Measurements from ENCODE around the gene MLANA. TPM values are rescaled to one million over a fixed set of nuclear protein-coding genes. Genes with fewer than 3 reads are reported as not detected.

The MLANA gene
- total and polyA plus RNA-seq, 10 of the 15 experiments (the other 5 are each of a cell fraction or from before 2014, with no cell fraction given) = 0.11 to 0.26 (median 0.13) TPM; not detected in 6

- H3K27me3 ChIP-seq (replicated peaks in 1 of 2; ENCODE audit: control insufficient read depth in 2 of 2, insufficient read depth in 2 of 2, low read length in 1 of 2) = no peaks in the 10 kb centered on the region
- H3K79me2 ChIP-seq (ENCODE audit: control insufficient read depth, insufficient read depth, low read length) = no peaks in the 10 kb centered on the region
- H3K9ac ChIP-seq (ENCODE audit: control insufficient read depth, insufficient read depth, low read length) = no peak overlapping the region
- ATAC-seq (no peak; the same call in 1 of the 3 replicates), FAIRE-seq (no peak), DNase-seq (ENCODE audit: low read depth, low spot score) (no peak)
- in situ Hi-C loops (cut with MboI) (no loop called here), intact Hi-C loops (cut with micrococcal nuclease; ENCODE audit: unreplicated experiment) (no loop called here)
- H3K4me1 ChIP-seq (ENCODE audit: control insufficient read depth, insufficient read depth, low read length) = peaks cover 9% of the 10 kb centered on the region
- H4K20me1 ChIP-seq (ENCODE audit: control insufficient read depth, insufficient read depth) = no peaks in the 10 kb centered on the region; the same call in 1 of the 2 replicates
- no peak overlapping the region for H3K4me2 ChIP-seq (ENCODE audit: control insufficient read depth, insufficient read depth)
- no peak overlapping the region for H3K4me3 ChIP-seq
- ChIA-PET SMC1A (ENCODE audit: uncharacterized antibody, unreplicated experiment) (interaction anchor here (0.6 to 1.4 kb wide), 6 partner anchors 12 to 31 kb away, joined by 3 to 5 read pairs (median 3); no protein-coding TSS in a partner anchor), POLR2A (interaction anchor here (0.5 to 1.8 kb wide), 3 partner anchors 11 to 49 kb away, joined by 3 to 4 read pairs (median 4); no protein-coding TSS in a partner anchor), CTCF (interaction anchor here (0.6 to 1.4 kb wide), 4 partner anchors 11 to 448 kb away, joined by 3 to 4 read pairs (median 3); no protein-coding TSS in a partner anchor), RAD21 (ENCODE audit: unreplicated experiment) (interaction anchor here (1.0 to 1.3 kb wide), 2 partner anchors 14 to 27 kb away, joined by 3 read pairs; no protein-coding TSS in a partner anchor)
- no peaks in the 10 kb centered on the region; the same call in 2 of the 3 replicates for H3K9me3 ChIP-seq (replicated peaks; ENCODE audit: control insufficient read depth, insufficient read depth, low read length)
- no TSS peak for BruUV-seq (replicated peaks)
- H2AFZ ChIP-seq (ENCODE audit: control insufficient read depth, low read depth, low read length) = no peak overlapping the region
- H3K27ac ChIP-seq (ENCODE audit: control insufficient read depth, insufficient read depth) = no peak overlapping the region
- TF ChIP-seq CHD1 (IDR thresholded peaks at IDR 0.05; ENCODE audit: low read depth, low read length) = no peak
- no peak for TF ChIP-seq BHLHE40 (IDR thresholded peaks at IDR 0.05; ENCODE audit: borderline replicate concordance in 1 of 2, low read depth in 2 of 2, low read length in 1 of 2)
- no peak for TF ChIP-seq CHD2 (IDR thresholded peaks at IDR 0.05; ENCODE audit: borderline replicate concordance, low read depth, low read length)
- no peak for TF ChIP-seq TCF12 (IDR thresholded peaks at IDR 0.05; ENCODE audit: low read depth, low read length)
- no peak for TF ChIP-seq RUNX3 (IDR thresholded peaks at IDR 0.05; ENCODE audit: low read length)
- TF ChIP-seq BACH1 (IDR thresholded peaks at IDR 0.05; ENCODE audit: borderline replicate concordance) = no peak
- TF ChIP-seq CREB1 (IDR thresholded peaks at IDR 0.05; ENCODE audit: low read depth) = no peak
- TF ChIP-seq ZZZ3 (IDR thresholded peaks at IDR 0.05; ENCODE audit: control insufficient read depth, insufficient read length, low read depth) = no peak
- TF ChIP-seq FOXM1 (IDR thresholded peaks at IDR 0.05; ENCODE audit: low read depth, low read length) = no peak
- TF ChIP-seq YY1 (IDR thresholded peaks at IDR 0.05; ENCODE audit: low read depth, low read length) = no peak
- no peak for TF ChIP-seq SUZ12 (IDR thresholded peaks at IDR 0.05; ENCODE audit: unreplicated experiment)
- TF ChIP-seq SMAD5 (IDR thresholded peaks at IDR 0.05; ENCODE audit: low read depth) = no peak
- TF ChIP-seq CTCF (IDR thresholded peaks at IDR 0.05 in 2 of 3, conservative IDR thresholded peaks at IDR 0.05 in 1 of 3; ENCODE audit: control insufficient read depth in 2 of 3, extremely low read depth in 1 of 3, insufficient read depth in 1 of 3, low read depth in 3 of 3, low read length in 3 of 3) = no peak
- no peak for TF ChIP-seq NFXL1 (IDR thresholded peaks at IDR 0.05; ENCODE audit: borderline replicate concordance)
- no peak for TF ChIP-seq MYB (IDR thresholded peaks at IDR 0.05; ENCODE audit: borderline replicate concordance, low read depth, low read length)
- TF ChIP-seq NBN (IDR thresholded peaks at IDR 0.05) = no peak
- TF ChIP-seq POU2F2 (IDR thresholded peaks at IDR 0.05; ENCODE audit: borderline replicate concordance, low read depth, low read length) = no peak
- TF ChIP-seq JUNB (IDR thresholded peaks at IDR 0.05) = no peak
- no peaks in the 10 kb centered on the region for H3K36me3 ChIP-seq (ENCODE audit: control insufficient read depth in 2 of 2, insufficient read depth in 2 of 2, low read length in 1 of 2)
Observed at GRCh38 chr9:5857928-5858327, 32.8 kb upstream of the MLANA start.
